Upper lobe of right lung (tissue), 1 donor: ENCODE results near the gene TMEM59. TPM values are rescaled to one million over a fixed set of nuclear protein-coding genes. Genes with fewer than 3 reads are reported as not detected.
"Not testable (repeated sequence)": the region's sequence is repeated elsewhere in the genome, so short reads cannot be mapped to it uniquely, and the experiment has no call there.

Source experiments
- ATAC-seq: fragments of 200-7000 bp; cut with Tn5 transposase; one replicate; pipeline ENCODE4 v1.9.1; 2020; ENCODE audit warnings: mild to moderate bottlenecking, moderate library complexity
- DNase-seq: peaks from one replicate; pipeline ENCODE4 v3.0.0-alpha.2; 2020
- H3K27ac ChIP-seq: fragments of 200-600 bp; one replicate; pipeline ENCODE4 v1.8.0; 2022
- H3K27me3 ChIP-seq: fragments of 200-600 bp; one replicate; pipeline ENCODE4 v1.8.0; 2022; ENCODE audit warnings: mild to moderate bottlenecking
- H3K36me3 ChIP-seq: fragments of 200-600 bp; one replicate; pipeline ENCODE4 v1.8.0; 2022
- H3K4me1 ChIP-seq: fragments of 200-600 bp; one replicate; pipeline ENCODE4 v1.8.0; 2022
- H3K4me3 ChIP-seq: fragments of 200-600 bp; one replicate; pipeline ENCODE4 v1.8.0; 2022; ENCODE audit warnings: mild to moderate bottlenecking
- H3K9me3 ChIP-seq: fragments of 200-600 bp; one replicate; pipeline ENCODE4 v1.8.0; 2022
- CTCF ChIP-seq: fragments of 200-600 bp; IDR thresholded peaks from one replicate; pipeline ENCODE4 v1.8.0; 2022; ENCODE audit warnings: antibody characterized with exemption
- intact Hi-C: fragments of 100-400 bp; cut with DNase I; formaldehyde crosslinking; loops from one replicate; pipeline ENCODE4 v1.11.0; 2022
- total RNA-seq: library from RNA; stranded (reverse); fragmentation: NEBNext Ultra II Directional; extraction: Animal tissue kit (Norgen Biotek cat#: 25700); gene quantifications from one replicate; pipeline ENCODE4 v1.2.1, GENCODE V29; 2021
- donor health status: DM: no; HTN: yes; CAD: no; lungs with severe emphysema.

The TMEM59 gene
- total RNA-seq, 1 donor from 2014 or later = 440 TPM

- Histone ChIP-seq H3K36me3 (no peaks in the 10 kb centered on the region), H3K27ac (no peak overlapping the region), H3K4me3 (no peak overlapping the region), H3K27me3 (no peaks in the 10 kb centered on the region), H3K4me1 (peaks cover 5% of the 10 kb centered on the region), H3K9me3 (no peaks in the 10 kb centered on the region)
- ATAC-seq = peak; percentile 21
- DNase-seq = no peak
- intact Hi-C loops = no loop called here
- TF ChIP-seq CTCF = no peak
These were observed 50.3 kb downstream of the TMEM59 start for GRCh38 chr1:54002544-54003248.

GRCh38 chr1:54001591-54001990 is 51.4 kb downstream of the TMEM59 start:
- Histone ChIP-seq H3K4me1 (peaks cover 5% of the 10 kb centered on the region), H3K27me3 (no peaks in the 10 kb centered on the region), H3K36me3 (no peaks in the 10 kb centered on the region), H3K27ac (no peak overlapping the region), H3K4me3 (no peak overlapping the region), H3K9me3 (no peaks in the 10 kb centered on the region)
- intact Hi-C loops = no loop called here
- TF ChIP-seq CTCF = no peak
- ATAC-seq (peak; percentile 81), DNase-seq (no peak)

- no peak overlapping the region for H3K27ac ChIP-seq
- intact Hi-C loops = no loop called here
- H3K9me3 ChIP-seq = no peaks in the 10 kb centered on the region
- no peak overlapping the region for H3K4me3 ChIP-seq
- H3K27me3 ChIP-seq = no peaks in the 10 kb centered on the region
- no peak for TF ChIP-seq CTCF
- no peak for ATAC-seq
- no peak for DNase-seq
- no peaks in the 10 kb centered on the region for H3K36me3 ChIP-seq
- peaks cover 5% of the 10 kb centered on the region for H3K4me1 ChIP-seq
These were observed 53.1 kb downstream of the TMEM59 start for GRCh38 chr1:53999920-54000319.

DNA sequence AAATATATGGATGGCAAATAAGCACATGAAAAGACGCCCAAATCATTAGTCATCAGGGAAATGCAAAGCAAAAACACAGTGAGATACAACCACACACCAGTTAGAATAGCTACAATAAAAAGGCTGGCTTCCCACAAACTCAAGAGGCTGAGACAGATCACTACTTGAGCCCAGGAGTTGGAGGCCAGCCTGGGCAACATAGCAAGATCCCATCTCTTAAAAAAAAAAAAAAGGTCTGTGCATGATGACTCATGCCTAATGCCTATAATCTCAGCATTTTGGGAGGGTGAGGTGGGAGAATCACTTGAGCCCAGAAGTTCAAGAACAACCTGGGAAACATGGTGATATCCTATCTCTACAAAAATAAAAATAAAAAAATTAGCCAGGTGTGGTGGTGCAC is 54.8 kb downstream of the TMEM59 start:
- no peak for TF ChIP-seq CTCF
- Histone ChIP-seq H3K27ac (no peak overlapping the region), H3K27me3 (no peaks in the 10 kb centered on the region), H3K4me3 (no peak overlapping the region), H3K9me3 (no peaks in the 10 kb centered on the region), H3K4me1 (peaks cover 5% of the 10 kb centered on the region), H3K36me3 (no peaks in the 10 kb centered on the region)
- DNase-seq = no peak
- ATAC-seq = no peak
- intact Hi-C loops = no loop called here

DNA sequence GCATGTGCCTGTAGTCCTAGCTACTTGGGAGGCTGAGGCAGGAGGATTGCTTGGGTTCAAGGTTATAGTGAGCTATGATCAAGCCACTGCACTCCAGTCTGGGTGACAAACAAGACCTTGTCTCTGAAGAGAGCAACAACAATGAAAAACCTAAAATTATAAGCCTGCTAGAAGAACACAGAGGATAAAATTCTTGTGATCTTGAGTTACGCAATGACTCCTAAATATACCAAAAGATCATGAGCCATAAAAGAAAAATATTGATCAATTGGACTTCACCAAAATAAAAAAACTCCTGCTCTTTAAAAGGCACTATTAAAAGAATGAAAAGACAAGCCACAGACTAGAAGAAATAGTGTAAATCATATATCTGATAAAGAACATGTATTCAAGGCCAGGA is 57.3 kb downstream of the TMEM59 start:
- H3K4me3 ChIP-seq = no peak overlapping the region
- H3K36me3 ChIP-seq = no peaks in the 10 kb centered on the region
- H3K4me1 ChIP-seq = no peaks in the 10 kb centered on the region
- DNase-seq (no peak), ATAC-seq (no peak)
- H3K27ac ChIP-seq = no peak overlapping the region
- no peaks in the 10 kb centered on the region for H3K9me3 ChIP-seq
- H3K27me3 ChIP-seq = no peaks in the 10 kb centered on the region
- intact Hi-C loops = no loop called here
- no peak for TF ChIP-seq CTCF

GRCh38 chr1:53994516-53994915 is 58.5 kb downstream of the TMEM59 start:
- H3K4me3 ChIP-seq, H3K9me3 ChIP-seq, DNase-seq, H3K27ac ChIP-seq, H3K36me3 ChIP-seq, ATAC-seq, H3K4me1 ChIP-seq, H3K27me3 ChIP-seq, intact Hi-C loops: not testable (repeated sequence)
